ENCODE data around the gene MCC. TPM values are rescaled to one million over a fixed set of nuclear protein-coding genes. Genes with fewer than 3 reads are reported as not detected.
"Not testable (repeated sequence)": the region's sequence is repeated elsewhere in the genome, so short reads cannot be mapped to it uniquely, and the experiment has no call there.

MCC gene
- total RNA-seq, 1 donor from 2014 or later = 26.9 TPM

DNA sequence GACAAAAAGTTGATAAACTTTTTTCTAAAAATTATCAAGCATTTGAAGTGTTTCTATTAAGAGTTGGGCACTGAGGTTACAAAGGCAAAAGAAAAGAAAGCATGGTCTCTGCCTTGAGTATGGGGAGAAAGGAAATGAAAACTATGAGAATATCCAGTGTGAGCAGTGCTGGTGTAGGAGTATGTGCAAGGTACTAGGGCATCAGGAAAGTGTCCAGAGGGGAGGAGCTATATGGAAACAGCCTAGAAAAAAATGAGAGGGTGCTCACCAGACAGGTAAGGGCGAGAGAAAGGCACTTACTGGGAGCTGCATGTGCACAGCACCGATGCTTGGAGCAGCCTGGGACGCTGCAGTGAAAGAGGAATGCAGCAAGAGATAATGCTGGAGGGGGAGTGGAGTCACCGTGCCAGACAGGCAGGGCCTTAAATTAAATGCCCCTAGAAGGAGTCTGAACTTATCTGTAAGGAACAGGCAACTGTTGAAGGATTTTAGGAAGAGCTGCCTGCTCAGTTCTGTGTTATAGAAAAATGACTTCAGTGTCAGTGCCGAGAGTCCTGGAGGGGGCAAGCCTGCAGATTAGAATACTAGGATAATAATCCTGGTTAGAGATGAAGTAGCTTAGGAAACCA lies 14.0 kb downstream of the MCC start:
- Mint-ChIP-seq H3K27ac (ENCODE audit: unreplicated experiment) (no peak overlapping the region), H3K27me3 (ENCODE audit: low read depth, unreplicated experiment) (no peaks in the 10 kb centered on the region), H3K36me3 (ENCODE audit: low read depth, unreplicated experiment) (peaks cover 9% of the 10 kb centered on the region), H3K9me3 (ENCODE audit: unreplicated experiment) (peaks cover 13% of the 10 kb centered on the region), H3K4me1 (ENCODE audit: low read depth, unreplicated experiment) (peaks cover 6% of the 10 kb centered on the region), H3K4me3 (ENCODE audit: unreplicated experiment) (no peak overlapping the region)
- Histone ChIP-seq H3K4me3 (ENCODE audit: insufficient read depth, low read depth, low read length) (no peak overlapping the region), H3K27me3 (ENCODE audit: insufficient read depth, low read length) (no peaks in the 10 kb centered on the region), H3K9me3 (ENCODE audit: insufficient read depth, low read depth, low read length) (no peaks in the 10 kb centered on the region), H2AFZ (ENCODE audit: low read depth, low read length) (no peak overlapping the region), H3K4me2 (ENCODE audit: low read length) (no peak overlapping the region), H3K4me1 (ENCODE audit: insufficient read depth, low read length) (no peaks in the 10 kb centered on the region), H3K36me3 (ENCODE audit: insufficient read depth, low read length) (no peaks in the 10 kb centered on the region), H4K20me1 (ENCODE audit: insufficient read depth, low read length) (peaks cover 9% of the 10 kb centered on the region), H3K9ac (ENCODE audit: low read length) (no peak overlapping the region), H3K79me2 (ENCODE audit: insufficient read depth, low read length) (no peaks in the 10 kb centered on the region), H3K27ac (ENCODE audit: low read depth, low read length) (no peak overlapping the region)
- DNase-seq (ENCODE audit: low read depth) (no peak), FAIRE-seq (no peak)
- TF ChIP-seq CTCF (IDR thresholded peaks at IDR 0.05; ENCODE audit: insufficient read depth, low read depth, low read length) = no peak
- no peak for TF ChIP-seq EZH2 (IDR thresholded peaks at IDR 0.05; ENCODE audit: insufficient read depth, low read length)

GRCh38 chr5:113463032-113463431 lies 25.2 kb downstream of the MCC start:
- TF ChIP-seq EZH2 (IDR thresholded peaks at IDR 0.05; ENCODE audit: insufficient read depth, low read length) = no peak
- TF ChIP-seq CTCF (IDR thresholded peaks at IDR 0.05; ENCODE audit: insufficient read depth, low read depth, low read length) = no peak
- Mint-ChIP-seq H3K27me3 (ENCODE audit: low read depth, unreplicated experiment) (no peaks in the 10 kb centered on the region), H3K9me3 (ENCODE audit: unreplicated experiment) (no peaks in the 10 kb centered on the region), H3K36me3 (ENCODE audit: low read depth, unreplicated experiment) (peaks cover 4% of the 10 kb centered on the region), H3K4me1 (ENCODE audit: low read depth, unreplicated experiment) (no peaks in the 10 kb centered on the region), H3K27ac (ENCODE audit: unreplicated experiment) (no peak overlapping the region), H3K4me3 (ENCODE audit: unreplicated experiment) (no peak overlapping the region)
- Histone ChIP-seq H3K9me3 (ENCODE audit: insufficient read depth, low read depth, low read length) (no peaks in the 10 kb centered on the region), H3K36me3 (ENCODE audit: insufficient read depth, low read length) (no peaks in the 10 kb centered on the region), H3K79me2 (ENCODE audit: insufficient read depth, low read length) (no peaks in the 10 kb centered on the region), H2AFZ (ENCODE audit: low read depth, low read length) (no peak overlapping the region), H3K27me3 (ENCODE audit: insufficient read depth, low read length) (no peaks in the 10 kb centered on the region), H3K4me2 (ENCODE audit: low read length) (no peak overlapping the region), H3K4me1 (ENCODE audit: insufficient read depth, low read length) (no peaks in the 10 kb centered on the region), H3K4me3 (ENCODE audit: insufficient read depth, low read depth, low read length) (no peak overlapping the region), H3K27ac (ENCODE audit: low read depth, low read length) (no peak overlapping the region), H3K9ac (ENCODE audit: low read length) (no peak overlapping the region), H4K20me1 (ENCODE audit: insufficient read depth, low read length) (peaks cover 3% of the 10 kb centered on the region)
- no peak for DNase-seq (ENCODE audit: low read depth)
- FAIRE-seq = no peak

- H3K27me3 Mint-ChIP-seq (ENCODE audit: low read depth, unreplicated experiment); H3K9me3 ChIP-seq (ENCODE audit: insufficient read depth, low read depth, low read length); H2AFZ ChIP-seq (ENCODE audit: low read depth, low read length); H3K36me3 ChIP-seq (ENCODE audit: insufficient read depth, low read length); H3K27ac ChIP-seq (ENCODE audit: low read depth, low read length); FAIRE-seq; H3K4me3 ChIP-seq (ENCODE audit: insufficient read depth, low read depth, low read length); H3K4me3 Mint-ChIP-seq (ENCODE audit: unreplicated experiment); H3K27ac Mint-ChIP-seq (ENCODE audit: unreplicated experiment); H3K4me1 Mint-ChIP-seq (ENCODE audit: low read depth, unreplicated experiment); H3K9ac ChIP-seq (ENCODE audit: low read length); H3K27me3 ChIP-seq (ENCODE audit: insufficient read depth, low read length); H3K9me3 Mint-ChIP-seq (ENCODE audit: unreplicated experiment); H3K36me3 Mint-ChIP-seq (ENCODE audit: low read depth, unreplicated experiment); DNase-seq (ENCODE audit: low read depth); H4K20me1 ChIP-seq (ENCODE audit: insufficient read depth, low read length); H3K4me1 ChIP-seq (ENCODE audit: insufficient read depth, low read length); H3K79me2 ChIP-seq (ENCODE audit: insufficient read depth, low read length); H3K4me2 ChIP-seq (ENCODE audit: low read length): not testable (repeated sequence)
Observed at GRCh38 chr5:113457106-113457505, 31.1 kb downstream of the MCC start.
